CD4-positive, alpha-beta T cell (primary cell): ENCODE data around the gene CHL1. TPM values are rescaled to one million over a fixed set of nuclear protein-coding genes. Genes with fewer than 3 reads are reported as not detected.

Experiments
- ATAC-seq: fragments of 200-7000 bp; cut with Tn5 transposase; one replicate; pipeline ENCODE4 v1.10.0; 2022; ENCODE audit warnings: mild to moderate bottlenecking; ENCODE audit not compliant: poor library complexity
- CTCF ChIA-PET: fragments of 350-600 bp; sonication (Branson Sonifier 250); formaldehyde crosslinking; loops from one replicate; lab custom pipeline; 2021; ENCODE audit warnings: antibody characterized with exemption, inconsistent platforms; lab: Charles Lee
- POLR2A ChIA-PET: fragments of 350-600 bp; sonication (Branson Sonifier 250); formaldehyde crosslinking; loops from one replicate; lab custom pipeline; 2021; ENCODE audit warnings: antibody characterized with exemption, inconsistent platforms; lab: Charles Lee
- DNase-seq, 14 experiments: peaks; one replicate each; pipeline ENCODE4 v3.0.0-alpha.2; 2013 to 2020; ENCODE audit warnings: mixed read lengths in 2 of 14
- H3K27ac ChIP-seq, 2 donors: one replicate each; pipeline versions ENCODE4 v1.5.1 to v1.7.0; 2013; ENCODE audit warnings: low read length in 2 of 2, low read depth in 1 of 2, mild to moderate bottlenecking in 1 of 2
- H3K27me3 ChIP-seq, 2 experiments: 1 replicate in 1 of 2; 2 replicates in 1 of 2; pipeline versions ENCODE4 v1.6.1 to v1.7.0; 2013; ENCODE audit warnings: low read length in 2 of 2, control low read depth in 1 of 2, mild to moderate bottlenecking in 1 of 2, moderate library complexity in 1 of 2; ENCODE audit not compliant: insufficient read depth in 2 of 2, control insufficient read depth in 1 of 2
- H3K36me3 ChIP-seq: one replicate; pipeline ENCODE4 v1.6.1; 2013; ENCODE audit warnings: low read length, control low read depth; ENCODE audit not compliant: insufficient read depth
- H3K4me1 ChIP-seq: one replicate; pipeline ENCODE4 v1.6.1; 2013; ENCODE audit warnings: low read length, control low read depth; ENCODE audit not compliant: insufficient read depth
- H3K4me3 ChIP-seq: one replicate; pipeline ENCODE4 v1.5.1; 2013; ENCODE audit warnings: mild to moderate bottlenecking, low read length, moderate library complexity
- H3K9me3 ChIP-seq, 2 experiments: 1 replicate in 1 of 2; 2 replicates in 1 of 2; pipeline versions ENCODE4 v1.6.1 to v1.7.0; 2013; ENCODE audit warnings: low read length in 2 of 2, mild to moderate bottlenecking in 2 of 2, control low read depth in 1 of 2, moderate library complexity in 1 of 2; ENCODE audit not compliant: control insufficient read depth in 1 of 2, insufficient read depth in 1 of 2
- H3K27ac Mint-ChIP-seq: one replicate; pipeline ENCODE4 v1.8.0; 2020; ENCODE audit warnings: mixed read lengths
- H3K27me3 Mint-ChIP-seq: one replicate; pipeline ENCODE4 v1.8.0; 2021; ENCODE audit warnings: mixed read lengths
- H3K36me3 Mint-ChIP-seq: one replicate; pipeline ENCODE4 v1.8.0; 2021; ENCODE audit warnings: low read depth, mixed read lengths
- H3K4me1 Mint-ChIP-seq: one replicate; pipeline ENCODE4 v1.8.0; 2021; ENCODE audit warnings: low read depth, mixed read lengths
- H3K4me3 Mint-ChIP-seq: one replicate; pipeline ENCODE4 v1.8.0; 2020; ENCODE audit warnings: mild to moderate bottlenecking, mixed read lengths
- H3K9me3 Mint-ChIP-seq: one replicate; pipeline ENCODE4 v1.8.0; 2020; ENCODE audit warnings: mixed read lengths
- CTCF ChIP-seq: fragments of 200-600 bp; IDR thresholded peaks from one replicate; pipeline ENCODE4 v1.8.0; 2022; ENCODE audit warnings: antibody characterized with exemption, mild to moderate bottlenecking
- intact Hi-C, 2 experiments: fragments of 100-400 bp; cut with DNase I in 1 of 2; cut with micrococcal nuclease in 1 of 2; formaldehyde crosslinking; loops; one replicate each; pipeline versions ENCODE4 v1.15.1 to v1.9.0; 2023 to 2025; cut with DNase I, micrococcal nuclease
- total RNA-seq, 174 experiments: library from RNA in 2 of 174; stranded (reverse) in 2 of 174; gene quantifications; one replicate each; pipeline ENCODE4 v1.2.3 and lab custom pipeline; 2021 to 2026

CHL1 gene
- total RNA-seq, 2 experiments from 2014 or later = not detected

- ChIA-PET CTCF (no interaction called here), POLR2A (no interaction called here)
- H3K27ac ChIP-seq = no peak overlapping the region
- H3K4me3 ChIP-seq = no peak overlapping the region
- DNase-seq (no peak), ATAC-seq (no peak)
- no peaks in the 10 kb centered on the region for H3K27me3 ChIP-seq
- Mint-ChIP-seq H3K27ac (no peak overlapping the region), H3K27me3 (no peaks in the 10 kb centered on the region), H3K36me3 (no peaks in the 10 kb centered on the region), H3K4me1 (no peaks in the 10 kb centered on the region), H3K4me3 (no peak overlapping the region), H3K9me3 (peaks cover 2% of the 10 kb centered on the region)
- intact Hi-C loops = no loop called here
- H3K9me3 ChIP-seq = no peaks in the 10 kb centered on the region
- TF ChIP-seq CTCF = no peak
- no peaks in the 10 kb centered on the region for H3K36me3 ChIP-seq
- no peaks in the 10 kb centered on the region for H3K4me1 ChIP-seq
Observed at GRCh38 chr3:330494-331115, 134.0 kb downstream of the CHL1 start.

- ChIA-PET CTCF (no interaction called here), POLR2A (no interaction called here)
- no peaks in the 10 kb centered on the region for H3K36me3 Mint-ChIP-seq
- peaks cover 2% of the 10 kb centered on the region for H3K9me3 Mint-ChIP-seq
- H3K27me3 ChIP-seq = no peaks in the 10 kb centered on the region
- no peak overlapping the region for H3K4me3 Mint-ChIP-seq
- no peak overlapping the region for H3K27ac ChIP-seq
- no peaks in the 10 kb centered on the region for H3K27me3 Mint-ChIP-seq
- H3K4me1 Mint-ChIP-seq = no peaks in the 10 kb centered on the region
- H3K4me1 ChIP-seq = no peaks in the 10 kb centered on the region
- H3K9me3 ChIP-seq = no peaks in the 10 kb centered on the region
- no peaks in the 10 kb centered on the region for H3K36me3 ChIP-seq
- no peak overlapping the region for H3K27ac Mint-ChIP-seq
- no peak overlapping the region for H3K4me3 ChIP-seq
- no peak for DNase-seq
- TF ChIP-seq CTCF = no peak
- ATAC-seq = no peak
- intact Hi-C loops = no loop called here
Observed at GRCh38 chr3:331881-332280, 135.3 kb downstream of the CHL1 start.

GRCh38 chr3:332701-333100 is 136.1 kb downstream of the CHL1 start:
- no peaks in the 10 kb centered on the region for H3K9me3 ChIP-seq
- ATAC-seq = no peak
- Mint-ChIP-seq H3K4me3 (no peak overlapping the region), H3K36me3 (no peaks in the 10 kb centered on the region), H3K4me1 (no peaks in the 10 kb centered on the region), H3K9me3 (peaks cover 2% of the 10 kb centered on the region), H3K27me3 (no peaks in the 10 kb centered on the region), H3K27ac (no peak overlapping the region)
- H3K36me3 ChIP-seq = no peaks in the 10 kb centered on the region
- POLR2A ChIA-PET = no interaction called here
- TF ChIP-seq CTCF = no peak
- CTCF ChIA-PET = interaction anchor here (0.8 kb wide), 1 partner anchor 15 kb away, joined by 5 read pairs; no protein-coding TSS in a partner anchor
- H3K27me3 ChIP-seq = no peaks in the 10 kb centered on the region
- intact Hi-C loops = no loop called here
- H3K4me1 ChIP-seq = no peaks in the 10 kb centered on the region
- H3K27ac ChIP-seq = no peak overlapping the region
- DNase-seq = no peak
- H3K4me3 ChIP-seq = no peak overlapping the region
